ENCODE results near the gene DOP1A. TPM values are rescaled to one million over a fixed set of nuclear protein-coding genes. Genes with fewer than 3 reads are reported as not detected.

DOP1A gene
- total RNA-seq, 1 experiment from 2014 or later: 50.2 TPM

DNA sequence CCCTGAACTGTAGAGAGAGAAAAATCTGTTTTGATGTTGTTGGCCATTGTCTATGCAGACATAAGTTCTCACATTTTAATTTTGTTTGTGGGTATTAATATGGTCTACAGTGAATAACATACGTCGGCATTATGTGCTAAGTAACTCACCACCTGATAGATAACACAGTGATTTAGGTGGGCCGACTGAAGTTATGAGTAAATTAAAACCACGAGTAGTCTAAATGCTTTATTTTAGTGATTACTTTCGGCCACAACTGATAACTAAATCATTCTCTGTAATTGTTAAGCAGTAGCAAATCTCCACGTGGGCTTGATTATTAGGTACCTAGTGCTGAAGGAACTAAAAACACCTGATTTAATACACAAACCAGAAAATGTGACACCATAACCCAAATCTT is 1.1 kb downstream of the DOP1A start:
- peaks cover 63% of the 10 kb centered on the region for H3K4me1 ChIP-seq (ENCODE audit: low read length)
- DNase-seq: peak; percentile 50
- H3K27me3 ChIP-seq (ENCODE audit: low read length): no peaks in the 10 kb centered on the region
- 0 out of 2 replicates have a peak overlapping the region, but pooled peaks have one; percentile 13 for H2AFZ ChIP-seq (ENCODE audit: low read length)
- H3K9ac ChIP-seq (ENCODE audit: low read length): peak overlapping the region; percentile 86
- H4K20me1 ChIP-seq (ENCODE audit: insufficient read depth, low read depth, low read length): no peaks in the 10 kb centered on the region
- H3K36me3 ChIP-seq (ENCODE audit: insufficient read depth, low read length): no peaks in the 10 kb centered on the region
- H3K79me2 ChIP-seq (ENCODE audit: low read length): peaks cover 78% of the 10 kb centered on the region
- no peaks in the 10 kb centered on the region for H3K9me2 ChIP-seq (replicated peaks; ENCODE audit: insufficient read depth, low read length)
- peak overlapping the region; percentile 94 for H3K27ac ChIP-seq (ENCODE audit: low read length)
- peak overlapping the region; percentile 84 for H3K4me2 ChIP-seq (ENCODE audit: low read depth, low read length, poor library complexity, severe bottlenecking)
- peak overlapping the region; percentile 86 for H3K4me3 ChIP-seq (ENCODE audit: low read length)
- no peaks in the 10 kb centered on the region for H3K9me3 ChIP-seq (ENCODE audit: low read length)

DNA sequence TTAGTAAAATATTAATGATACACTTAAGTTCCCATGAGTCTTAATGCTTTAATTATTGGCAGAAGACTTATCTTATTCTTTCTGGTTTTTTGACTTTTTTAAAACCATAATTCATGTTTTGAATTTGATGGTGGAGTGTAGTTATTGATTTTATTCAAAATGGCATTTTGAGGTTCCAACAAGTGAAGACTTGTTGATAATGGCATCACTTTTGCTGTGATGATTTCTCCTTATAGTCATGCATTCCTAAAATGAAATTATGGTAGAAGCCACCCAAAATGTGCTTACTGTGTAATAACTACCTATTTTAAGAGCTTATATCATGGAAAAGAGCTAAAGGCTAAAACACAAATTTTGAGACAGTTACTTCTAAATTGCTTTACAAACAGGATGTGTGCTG is 2.2 kb downstream of the DOP1A start:
- H3K79me2 ChIP-seq (ENCODE audit: low read length): peaks cover 78% of the 10 kb centered on the region
- no peaks in the 10 kb centered on the region for H3K27me3 ChIP-seq (ENCODE audit: low read length)
- H3K9me2 ChIP-seq (replicated peaks; ENCODE audit: insufficient read depth, low read length): no peaks in the 10 kb centered on the region
- H3K36me3 ChIP-seq (ENCODE audit: insufficient read depth, low read length): 0 out of 2 replicates have a peak, but pooled peaks cover 3% of the 10 kb centered on the region
- peak overlapping the region; percentile 94 for H3K27ac ChIP-seq (ENCODE audit: low read length)
- peak; percentile 52 for DNase-seq
- H3K9me3 ChIP-seq (ENCODE audit: low read length): no peaks in the 10 kb centered on the region
- H3K9ac ChIP-seq (ENCODE audit: low read length): peak overlapping the region; percentile 86
- no peak overlapping the region for H2AFZ ChIP-seq (ENCODE audit: low read length)
- H3K4me3 ChIP-seq (ENCODE audit: low read length): peak overlapping the region; percentile 86
- H3K4me2 ChIP-seq (ENCODE audit: low read depth, low read length, poor library complexity, severe bottlenecking): peak overlapping the region; percentile 84
- peaks cover 53% of the 10 kb centered on the region for H3K4me1 ChIP-seq (ENCODE audit: low read length)
- no peaks in the 10 kb centered on the region for H4K20me1 ChIP-seq (ENCODE audit: insufficient read depth, low read depth, low read length)

DNA sequence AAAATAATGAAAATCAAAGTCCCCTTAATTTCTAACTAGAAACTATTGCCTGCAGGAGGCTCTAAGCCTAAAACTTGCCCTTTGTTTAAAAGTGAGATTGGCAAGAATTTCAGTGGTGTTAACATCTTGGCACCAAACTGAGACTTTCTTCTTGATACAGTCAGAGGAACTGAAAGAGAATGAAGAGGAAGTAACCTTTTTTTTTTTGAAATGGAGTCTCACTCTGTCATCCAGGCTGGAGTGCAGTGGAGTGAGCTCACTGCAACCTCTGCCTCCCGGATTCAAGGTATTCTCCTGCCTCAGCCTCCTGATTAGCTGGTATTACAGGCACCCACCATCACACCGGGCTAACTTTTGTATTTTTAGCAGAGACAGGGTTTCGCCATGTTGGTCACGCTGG is 3.6 kb downstream of the DOP1A start:
- Histone ChIP-seq H2AFZ (ENCODE audit: low read length) (peak overlapping the region; percentile 66), H3K36me3 (ENCODE audit: insufficient read depth, low read length) (peaks cover 12% of the 10 kb centered on the region; the same call in 1 of the 2 replicates), H3K27me3 (ENCODE audit: low read length) (no peaks in the 10 kb centered on the region), H3K79me2 (ENCODE audit: low read length) (peaks cover 82% of the 10 kb centered on the region), H3K9ac (ENCODE audit: low read length) (peak overlapping the region; percentile 86), H3K9me3 (ENCODE audit: low read length) (no peaks in the 10 kb centered on the region), H3K4me1 (ENCODE audit: low read length) (peaks cover 47% of the 10 kb centered on the region), H3K9me2 (replicated peaks; ENCODE audit: insufficient read depth, low read length) (no peaks in the 10 kb centered on the region), H3K27ac (ENCODE audit: low read length) (peak overlapping the region; percentile 94), H3K4me3 (ENCODE audit: low read length) (peak overlapping the region; percentile 86), H3K4me2 (ENCODE audit: low read depth, low read length, poor library complexity, severe bottlenecking) (peak overlapping the region; percentile 84), H4K20me1 (ENCODE audit: insufficient read depth, low read depth, low read length) (no peaks in the 10 kb centered on the region)
- peak; percentile 92 for DNase-seq

DNA sequence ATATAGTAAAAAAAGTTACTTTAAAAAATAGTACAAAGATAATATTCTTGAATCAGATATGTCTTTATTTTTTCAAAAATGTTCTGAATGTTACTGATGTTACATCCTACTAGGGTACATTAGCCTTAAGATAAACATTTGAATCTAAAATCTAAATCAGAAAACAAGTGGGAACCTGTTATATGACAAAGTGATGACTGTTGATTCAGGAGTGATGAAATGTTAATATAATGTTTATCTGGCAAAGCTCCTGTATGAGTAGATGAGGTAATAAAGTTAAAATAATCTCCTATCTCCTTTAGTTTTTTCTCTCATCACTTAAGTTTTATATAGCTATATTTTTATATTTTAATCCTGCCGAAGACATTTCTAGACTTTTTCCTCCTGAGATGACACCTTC is 4.2 kb downstream of the DOP1A start:
- no peak overlapping the region for H3K9ac ChIP-seq (ENCODE audit: low read length)
- H2AFZ ChIP-seq (ENCODE audit: low read length): no peak overlapping the region
- H3K27me3 ChIP-seq (ENCODE audit: low read length): no peaks in the 10 kb centered on the region
- 0 out of 2 replicates have a peak overlapping the region, but pooled peaks have one; percentile 86 for H3K4me3 ChIP-seq (ENCODE audit: low read length)
- peak overlapping the region; percentile 84 for H3K4me2 ChIP-seq (ENCODE audit: low read depth, low read length, poor library complexity, severe bottlenecking)
- H4K20me1 ChIP-seq (ENCODE audit: insufficient read depth, low read depth, low read length): no peaks in the 10 kb centered on the region
- no peaks in the 10 kb centered on the region for H3K9me2 ChIP-seq (replicated peaks; ENCODE audit: insufficient read depth, low read length)
- peaks cover 42% of the 10 kb centered on the region for H3K4me1 ChIP-seq (ENCODE audit: low read length)
- H3K36me3 ChIP-seq (ENCODE audit: insufficient read depth, low read length): peaks cover 17% of the 10 kb centered on the region
- no peak for DNase-seq
- H3K79me2 ChIP-seq (ENCODE audit: low read length): peaks cover 89% of the 10 kb centered on the region
- H3K9me3 ChIP-seq (ENCODE audit: low read length): no peaks in the 10 kb centered on the region
- H3K27ac ChIP-seq (ENCODE audit: low read length): peak overlapping the region; percentile 94

DNA sequence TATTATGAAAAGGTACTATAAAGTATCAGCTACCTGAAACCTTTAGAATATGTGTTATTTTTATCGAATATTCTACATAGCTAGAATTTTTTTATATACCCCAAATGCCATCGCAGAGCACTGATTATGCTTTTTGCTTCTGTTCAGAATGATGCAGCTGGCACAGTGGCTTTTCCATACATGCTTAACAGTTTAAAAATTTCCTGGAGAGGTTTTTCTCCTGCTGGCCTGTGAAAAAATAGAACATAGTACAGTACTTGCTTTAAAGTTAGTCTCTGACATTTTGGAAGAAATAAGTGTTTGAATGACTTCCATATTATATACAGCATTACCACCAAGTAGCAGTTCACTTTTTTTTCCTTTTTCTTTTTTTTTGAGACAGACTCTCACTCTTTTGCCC is 5.3 kb downstream of the DOP1A start:
- H3K9me2 ChIP-seq (replicated peaks; ENCODE audit: insufficient read depth, low read length): no peaks in the 10 kb centered on the region
- DNase-seq: no peak
- no peak overlapping the region for H3K4me2 ChIP-seq (ENCODE audit: low read depth, low read length, poor library complexity, severe bottlenecking)
- no peaks in the 10 kb centered on the region for H3K27me3 ChIP-seq (ENCODE audit: low read length)
- H3K9ac ChIP-seq (ENCODE audit: low read length): no peak overlapping the region
- H2AFZ ChIP-seq (ENCODE audit: low read length): no peak overlapping the region
- no peak overlapping the region for H3K27ac ChIP-seq (ENCODE audit: low read length)
- H3K79me2 ChIP-seq (ENCODE audit: low read length): peaks cover 97% of the 10 kb centered on the region
- H4K20me1 ChIP-seq (ENCODE audit: insufficient read depth, low read depth, low read length): no peaks in the 10 kb centered on the region
- peaks cover 36% of the 10 kb centered on the region for H3K4me1 ChIP-seq (ENCODE audit: low read length)
- H3K9me3 ChIP-seq (ENCODE audit: low read length): no peaks in the 10 kb centered on the region
- H3K36me3 ChIP-seq (ENCODE audit: insufficient read depth, low read length): peaks cover 20% of the 10 kb centered on the region
- H3K4me3 ChIP-seq (ENCODE audit: low read length): no peak overlapping the region

DNA sequence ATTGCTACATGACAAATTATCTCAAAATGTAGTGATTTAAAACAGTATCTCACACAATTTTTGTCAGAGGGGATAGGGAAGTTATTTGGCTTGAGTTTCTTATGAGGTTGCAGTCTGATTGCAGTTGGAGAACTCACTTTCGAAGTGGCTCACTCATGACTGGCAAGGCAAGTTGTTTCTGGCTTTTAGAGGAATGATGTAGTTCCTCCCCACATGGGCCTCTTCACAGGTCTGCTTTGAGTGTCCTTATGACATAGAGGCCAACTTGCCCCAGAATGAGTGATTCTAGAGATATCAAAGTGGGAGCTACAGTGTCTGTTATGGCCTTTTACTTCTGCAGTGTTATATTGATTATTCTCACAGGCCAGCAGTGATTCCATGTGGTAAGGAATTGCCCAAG is 6.1 kb downstream of the DOP1A start:
- DNase-seq: no peak
- Histone ChIP-seq H3K4me2 (ENCODE audit: low read depth, low read length, poor library complexity, severe bottlenecking) (no peak overlapping the region), H3K9ac (ENCODE audit: low read length) (no peak overlapping the region), H3K36me3 (ENCODE audit: insufficient read depth, low read length) (peaks cover 20% of the 10 kb centered on the region), H3K9me3 (ENCODE audit: low read length) (no peaks in the 10 kb centered on the region), H3K4me3 (ENCODE audit: low read length) (no peak overlapping the region), H3K27ac (ENCODE audit: low read length) (no peak overlapping the region), H3K79me2 (ENCODE audit: low read length) (peaks cover 97% of the 10 kb centered on the region), H4K20me1 (ENCODE audit: insufficient read depth, low read depth, low read length) (no peaks in the 10 kb centered on the region), H2AFZ (ENCODE audit: low read length) (no peak overlapping the region), H3K9me2 (replicated peaks; ENCODE audit: insufficient read depth, low read length) (no peaks in the 10 kb centered on the region), H3K4me1 (ENCODE audit: low read length) (peaks cover 36% of the 10 kb centered on the region), H3K27me3 (ENCODE audit: low read length) (no peaks in the 10 kb centered on the region)

DNA sequence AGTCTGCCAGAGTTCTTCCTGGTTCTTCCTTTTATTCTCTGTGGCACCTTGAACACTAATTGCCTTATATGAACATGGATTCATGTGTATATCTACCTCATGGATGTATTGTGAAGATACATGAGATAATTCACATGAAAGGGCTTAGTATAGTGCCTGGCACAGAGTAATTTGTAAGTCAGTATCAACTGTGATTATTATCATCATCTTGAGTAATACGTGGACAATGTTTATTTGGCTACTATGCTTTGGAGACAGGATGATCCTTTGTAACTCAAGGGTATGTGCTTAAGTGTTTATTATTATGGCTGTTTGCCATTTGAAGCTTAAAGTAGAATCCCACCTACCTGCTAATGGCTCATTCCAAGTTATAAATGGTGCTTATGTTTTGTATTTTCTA is 16.0 kb downstream of the DOP1A start:
- no peak overlapping the region for H3K4me3 ChIP-seq (ENCODE audit: low read length)
- H3K4me2 ChIP-seq (ENCODE audit: low read depth, low read length, poor library complexity, severe bottlenecking): no peak overlapping the region
- no peaks in the 10 kb centered on the region for H3K9me3 ChIP-seq (ENCODE audit: low read length)
- H3K9me2 ChIP-seq (replicated peaks; ENCODE audit: insufficient read depth, low read length): no peaks in the 10 kb centered on the region
- H4K20me1 ChIP-seq (ENCODE audit: insufficient read depth, low read depth, low read length): no peaks in the 10 kb centered on the region
- no peaks in the 10 kb centered on the region for H3K27me3 ChIP-seq (ENCODE audit: low read length)
- H3K36me3 ChIP-seq (ENCODE audit: insufficient read depth, low read length): no peaks in the 10 kb centered on the region
- H3K9ac ChIP-seq (ENCODE audit: low read length): no peak overlapping the region
- no peak overlapping the region for H2AFZ ChIP-seq (ENCODE audit: low read length)
- no peak for DNase-seq
- no peak overlapping the region for H3K27ac ChIP-seq (ENCODE audit: low read length)
- H3K4me1 ChIP-seq (ENCODE audit: low read length): no peaks in the 10 kb centered on the region
- H3K79me2 ChIP-seq (ENCODE audit: low read length): peaks cover 93% of the 10 kb centered on the region

DNA sequence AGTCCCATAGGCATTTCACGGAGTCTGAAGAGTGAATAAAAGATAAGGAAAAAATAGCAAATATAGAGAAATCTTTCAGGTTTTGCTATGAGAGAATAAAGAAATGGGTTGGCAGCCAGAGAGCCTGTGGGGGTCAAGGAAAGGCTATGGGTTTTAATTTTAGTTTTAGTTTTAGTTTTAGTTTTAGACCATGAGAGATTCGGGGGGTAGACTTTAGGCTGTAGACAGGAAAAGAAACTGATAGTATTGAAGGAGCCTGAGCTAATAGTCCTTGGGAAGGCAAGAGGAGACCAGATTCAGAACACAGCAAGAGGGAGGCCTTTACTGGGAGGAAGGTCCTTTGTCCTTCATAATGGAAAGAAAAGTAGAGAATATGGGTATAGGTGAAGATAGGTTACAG is 19.3 kb downstream of the DOP1A start:
- Histone ChIP-seq H3K4me1 (ENCODE audit: low read length) (no peaks in the 10 kb centered on the region), H3K4me2 (ENCODE audit: low read depth, low read length, poor library complexity, severe bottlenecking) (no peak overlapping the region), H3K9me2 (replicated peaks; ENCODE audit: insufficient read depth, low read length) (no peaks in the 10 kb centered on the region), H3K9ac (ENCODE audit: low read length) (no peak overlapping the region), H3K36me3 (ENCODE audit: insufficient read depth, low read length) (no peaks in the 10 kb centered on the region), H2AFZ (ENCODE audit: low read length) (no peak overlapping the region), H3K4me3 (ENCODE audit: low read length) (no peak overlapping the region), H3K79me2 (ENCODE audit: low read length) (peaks cover 92% of the 10 kb centered on the region), H3K27ac (ENCODE audit: low read length) (no peak overlapping the region), H3K9me3 (ENCODE audit: low read length) (no peaks in the 10 kb centered on the region), H4K20me1 (ENCODE audit: insufficient read depth, low read depth, low read length) (no peaks in the 10 kb centered on the region), H3K27me3 (ENCODE audit: low read length) (no peaks in the 10 kb centered on the region)
- no peak for DNase-seq
